Ishikawa (cell line): ENCODE data around the gene ASB10.

Experiments used
- CEBPB ChIP-seq: IDR thresholded peaks from 2 replicates; pipeline ENCODE4 v1.6.1; 2012
- CREB1 ChIP-seq: IDR thresholded peaks from 2 replicates; pipeline ENCODE4 v1.6.1; 2012; ENCODE audit warnings: low read depth
- EGR1 ChIP-seq: IDR thresholded peaks from 2 replicates; pipeline ENCODE4 v1.6.1; 2012
- EP300 ChIP-seq: IDR thresholded peaks from 2 replicates; pipeline ENCODE4 v1.6.1; 2012; ENCODE audit warnings: borderline replicate concordance
- FOXM1 ChIP-seq: IDR thresholded peaks from 2 replicates; pipeline ENCODE4 v1.6.1; 2012; ENCODE audit warnings: low read depth, borderline replicate concordance
- MAX ChIP-seq: IDR thresholded peaks from 2 replicates; pipeline ENCODE4 v1.6.1; 2012
- NFIC ChIP-seq: IDR thresholded peaks from 2 replicates; pipeline ENCODE4 v1.6.1; 2012
- RAD21 ChIP-seq: IDR thresholded peaks from 2 replicates; pipeline ENCODE4 v1.6.1; 2012; ENCODE audit warnings: low read depth
- REST ChIP-seq: IDR thresholded peaks from 2 replicates; pipeline ENCODE4 v1.6.1; 2012; ENCODE audit warnings: low read depth, mild to moderate bottlenecking
- TAF1 ChIP-seq: IDR thresholded peaks from 2 replicates; pipeline ENCODE4 v1.6.1; 2012; ENCODE audit warnings: low read depth, mild to moderate bottlenecking
- TCF12 ChIP-seq: IDR thresholded peaks from 2 replicates; pipeline ENCODE4 v1.6.1; 2012; ENCODE audit warnings: low read depth
- TEAD4 ChIP-seq: IDR thresholded peaks from 2 replicates; pipeline ENCODE4 v1.6.1; 2012
- YY1 ChIP-seq: IDR thresholded peaks from 2 replicates; pipeline ENCODE4 v1.6.1; 2012; ENCODE audit warnings: low read depth
- ZBTB7A ChIP-seq: IDR thresholded peaks from 2 replicates; pipeline ENCODE4 v1.6.1; 2012; ENCODE audit warnings: low read depth
- TF ChIP-seq, protein P1 (sequence below): IDR thresholded peaks from 2 replicates; pipeline ENCODE4 v1.6.1; 2012

Gene ASB10

GRCh38 chr7:151179946-151180345 lies 7.1 kb downstream of the ASB10 start:
- TF ChIP-seq RAD21 (no peak), REST (no peak), NFIC (no peak), YY1 (no peak), ZBTB7A (no peak), CEBPB (no peak), TEAD4 (no peak), TAF1 (no peak), TCF12 (no peak), CREB1 (no peak), EGR1 (no peak), EP300 (no peak), FOXM1 (no peak), MAX (no peak)
- TF ChIP-seq, protein P1, sequence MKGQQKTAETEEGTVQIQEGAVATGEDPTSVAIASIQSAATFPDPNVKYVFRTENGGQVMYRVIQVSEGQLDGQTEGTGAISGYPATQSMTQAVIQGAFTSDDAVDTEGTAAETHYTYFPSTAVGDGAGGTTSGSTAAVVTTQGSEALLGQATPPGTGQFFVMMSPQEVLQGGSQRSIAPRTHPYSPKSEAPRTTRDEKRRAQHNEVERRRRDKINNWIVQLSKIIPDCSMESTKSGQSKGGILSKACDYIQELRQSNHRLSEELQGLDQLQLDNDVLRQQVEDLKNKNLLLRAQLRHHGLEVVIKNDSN, result no peak

- TF ChIP-seq FOXM1 (no peak), CREB1 (no peak), ZBTB7A (no peak), TAF1 (no peak), EGR1 (no peak), TCF12 (no peak), MAX (no peak)
Measured at GRCh38 chr7:151179287-151179860, 7.7 kb downstream of the ASB10 start.

- TF ChIP-seq NFIC (no peak), YY1 (no peak), EGR1 (no peak), ZBTB7A (no peak), TEAD4 (no peak), TAF1 (no peak), FOXM1 (no peak), REST (no peak), CREB1 (no peak), TCF12 (no peak), CEBPB (no peak), EP300 (no peak), MAX (no peak), RAD21 (no peak)
- TF ChIP-seq, protein P1, result no peak
Measured at GRCh38 chr7:151178831-151179230, 8.2 kb downstream of the ASB10 start.

DNA sequence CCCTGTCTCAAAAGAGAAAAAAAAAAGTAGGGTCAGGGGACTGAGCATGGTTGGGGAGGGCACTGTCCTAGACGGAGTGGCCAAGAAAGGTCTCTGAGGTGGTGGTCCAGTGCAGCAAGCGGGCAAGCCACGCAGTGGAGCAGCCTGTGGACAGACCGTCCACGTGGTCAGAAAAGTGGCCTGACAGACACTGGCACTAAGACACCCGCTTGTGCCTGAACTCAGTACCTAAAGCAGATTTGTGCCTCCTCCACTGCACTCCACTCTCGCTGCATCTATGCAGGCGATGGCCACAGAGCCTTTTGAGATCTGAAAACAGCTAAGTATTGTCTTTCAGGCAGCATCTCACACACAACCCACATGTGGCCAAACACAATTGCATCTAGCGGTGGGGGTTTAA lies 8.8 kb downstream of the ASB10 start:
- TF ChIP-seq RAD21, result no peak
- no peak for TF ChIP-seq REST
- TF ChIP-seq, protein P1, result no peak
- no peak for TF ChIP-seq EP300
- TF ChIP-seq YY1, result no peak
- TF ChIP-seq EGR1, result no peak
